ENCODE results near the gene GCHFR. TPM values are rescaled to one million over a fixed set of nuclear protein-coding genes. Genes with fewer than 3 reads are reported as not detected.
A peak's percentile ranks its signal among the peaks of the same experiment; 100 is the strongest.

GCHFR gene
- total and polyA plus RNA-seq, 2 donors (not counting 3 experiments of a cell fraction or from before 2014, with no cell fraction given), result 6.3 to 14.2 TPM

DNA sequence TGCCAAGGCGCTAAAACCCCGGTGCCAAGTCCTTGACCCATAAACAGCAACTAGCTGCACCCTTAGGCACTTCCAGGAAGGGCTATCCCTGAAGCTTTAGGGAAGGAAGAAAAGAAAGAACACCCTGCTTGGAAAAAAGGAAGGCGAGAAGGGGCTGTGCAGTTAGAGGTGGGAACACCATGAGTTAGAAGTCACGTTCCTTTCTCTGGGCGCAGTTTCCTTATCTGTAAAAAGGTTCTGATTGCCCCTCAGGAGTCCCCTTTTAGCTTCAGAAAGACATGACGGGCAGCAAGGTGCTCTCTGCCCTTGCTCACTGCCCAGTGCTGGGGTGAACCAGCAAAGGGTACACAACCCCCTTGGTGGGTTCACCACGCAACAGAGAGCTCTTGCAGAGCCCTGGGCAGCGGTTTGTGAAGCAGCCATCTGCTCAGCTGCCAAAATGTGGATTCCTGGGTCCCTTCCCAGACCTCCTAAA is 798 bp downstream of the GCHFR start:
- no peaks in the 10 kb centered on the region for H3K79me2 ChIP-seq (ENCODE audit: control insufficient read depth, insufficient read depth, low read length)
- intact Hi-C loops (cut with micrococcal nuclease), result no loop called here
- H3K36me3 ChIP-seq (ENCODE audit: control insufficient read depth in 2 of 2, extremely low read depth in 1 of 2, insufficient read depth in 2 of 2, low read length in 2 of 2), result no peaks in the 10 kb centered on the region
- POLR2A ChIA-PET, result no interaction called here
- dilution Hi-C loops (cut with MboI; ENCODE audit: extremely low pct_ligation_motif_present, low sequenced_read_pairs), result no loop called here
- H3K9me1 ChIP-seq (replicated peaks; ENCODE audit: control insufficient read depth, extremely low read depth, insufficient read depth, low read length), result no peaks in the 10 kb centered on the region
- H3K9me3 ChIP-seq (replicated peaks; ENCODE audit: control insufficient read depth, insufficient read depth, low read length), result no peaks in the 10 kb centered on the region
- no peak for FAIRE-seq
- CTCF ChIA-PET, result interaction anchor here (0.6 to 2.2 kb wide), 9 partner anchors 13 to 245 kb away, joined by 3 to 10 read pairs (median 6); no protein-coding TSS in a partner anchor
- no peak overlapping the region for H3K27ac ChIP-seq (ENCODE audit: insufficient read depth, low read depth, low read length)
- peaks cover 37% of the 10 kb centered on the region for H3K4me1 ChIP-seq (ENCODE audit: control insufficient read depth, extremely low read depth, insufficient read depth, low read length)
- TF ChIP-seq GATA2 (IDR thresholded peaks at IDR 0.05; ENCODE audit: insufficient read depth, insufficient read length, low read depth, low read length) (no peak), MYC (IDR thresholded peaks at IDR 0.05; ENCODE audit: low read depth, low read length) (no peak)
- TF ChIP-seq, protein P1, sequence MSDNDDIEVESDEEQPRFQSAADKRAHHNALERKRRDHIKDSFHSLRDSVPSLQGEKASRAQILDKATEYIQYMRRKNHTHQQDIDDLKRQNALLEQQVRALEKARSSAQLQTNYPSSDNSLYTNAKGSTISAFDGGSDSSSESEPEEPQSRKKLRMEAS (IDR thresholded peaks at IDR 0.05; ENCODE audit: insufficient read depth, insufficient read length), result no peak
- H3K9ac ChIP-seq (replicated peaks; ENCODE audit: extremely low read depth, insufficient read depth, low read length), result no peak overlapping the region
- peak overlapping the region; percentile 81 for H2AFZ ChIP-seq (ENCODE audit: low read depth, low read length)
- H3K4me3 ChIP-seq (replicated peaks in 1 of 3; ENCODE audit: insufficient read depth in 1 of 3, low read depth in 1 of 3, low read length in 3 of 3), result peak overlapping the region in 1 of 3 experiments; percentile 25
- BruUV-seq (replicated peaks), result no TSS peak
- H4K20me1 ChIP-seq (replicated peaks; ENCODE audit: control insufficient read depth, extremely low read depth, insufficient read depth, low read length), result no peaks in the 10 kb centered on the region
- no peak for DNase-seq (ENCODE audit: low read depth, low spot score)
- peak overlapping the region; percentile 54 for H3K4me2 ChIP-seq (ENCODE audit: insufficient read depth, low read length)
- H3K27me3 ChIP-seq (ENCODE audit: control insufficient read depth in 2 of 2, insufficient read depth in 2 of 2, low read length in 2 of 2), result no peaks in the 10 kb centered on the region

DNA sequence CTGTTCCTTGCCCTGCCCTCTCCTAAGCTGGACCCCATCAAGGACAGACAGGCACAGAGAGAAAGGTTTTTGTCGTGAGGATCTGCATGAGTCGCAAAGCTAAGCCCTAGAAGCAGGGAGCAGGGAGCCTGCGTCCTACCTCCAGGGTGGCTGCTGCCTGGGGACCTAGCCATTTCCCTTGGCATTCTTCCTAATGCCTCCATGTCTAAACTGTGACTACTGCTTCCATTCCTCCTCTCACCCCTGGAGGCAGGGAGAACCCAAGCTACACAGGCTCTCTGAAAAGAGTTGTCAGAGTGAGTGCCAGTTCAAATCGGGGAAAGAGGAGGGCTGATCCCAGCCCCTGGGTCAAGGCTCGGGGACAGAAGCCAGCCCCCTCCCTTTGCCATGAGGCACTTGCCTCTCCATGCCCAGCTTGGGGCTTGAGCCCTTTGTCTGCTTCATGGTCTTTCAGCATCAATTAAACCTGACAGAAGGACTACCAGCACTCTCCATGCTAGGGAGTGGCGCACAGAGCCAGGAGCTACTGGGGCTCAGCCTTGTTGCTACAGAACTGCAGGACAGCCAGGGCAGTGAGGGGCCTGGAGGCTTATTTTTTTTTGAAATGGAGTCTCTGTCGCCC is 2.4 kb downstream of the GCHFR start:
- H3K27ac ChIP-seq (ENCODE audit: insufficient read depth, low read depth, low read length), result no peak overlapping the region
- DNase-seq (ENCODE audit: low read depth, low spot score) (no peak), FAIRE-seq (no peak)
- no peaks in the 10 kb centered on the region for H3K9me1 ChIP-seq (replicated peaks; ENCODE audit: control insufficient read depth, extremely low read depth, insufficient read depth, low read length)
- H3K4me1 ChIP-seq (ENCODE audit: control insufficient read depth, extremely low read depth, insufficient read depth, low read length), result peaks cover 43% of the 10 kb centered on the region
- H3K9me3 ChIP-seq (replicated peaks; ENCODE audit: control insufficient read depth, insufficient read depth, low read length), result no peaks in the 10 kb centered on the region
- CTCF ChIA-PET, result interaction anchor here (0.9 to 2.9 kb wide), 7 partner anchors 10 to 128 kb away, joined by 3 to 10 read pairs (median 4); partner anchors contain the start of genes RAD51 and VPS18
- dilution Hi-C loops (cut with MboI; ENCODE audit: extremely low pct_ligation_motif_present, low sequenced_read_pairs), result no loop called here
- TF ChIP-seq, protein P1 (IDR thresholded peaks at IDR 0.05; ENCODE audit: insufficient read depth, insufficient read length), result no peak
- TF ChIP-seq POLR2A (IDR thresholded peaks at IDR 0.05; ENCODE audit: low read depth, low read length) (no peak), FOS (IDR thresholded peaks at IDR 0.05; ENCODE audit: borderline replicate concordance, insufficient read depth, low read length) (no peak), MYC (IDR thresholded peaks at IDR 0.05; ENCODE audit: low read depth, low read length) (no peak), EZH2 (IDR thresholded peaks at IDR 0.05; ENCODE audit: borderline replicate concordance, low read depth, low read length, severe bottlenecking) (no peak), GATA2 (IDR thresholded peaks at IDR 0.05; ENCODE audit: insufficient read depth, insufficient read length, low read depth, low read length) (no peak), POLR2AphosphoS5 (IDR thresholded peaks at IDR 0.05; ENCODE audit: insufficient read depth, low read depth, low read length) (no peak), JUN (IDR thresholded peaks at IDR 0.05; ENCODE audit: borderline replicate concordance, insufficient read depth, insufficient read length, low read depth) (no peak)
- TF ChIP-seq, protein P2, sequence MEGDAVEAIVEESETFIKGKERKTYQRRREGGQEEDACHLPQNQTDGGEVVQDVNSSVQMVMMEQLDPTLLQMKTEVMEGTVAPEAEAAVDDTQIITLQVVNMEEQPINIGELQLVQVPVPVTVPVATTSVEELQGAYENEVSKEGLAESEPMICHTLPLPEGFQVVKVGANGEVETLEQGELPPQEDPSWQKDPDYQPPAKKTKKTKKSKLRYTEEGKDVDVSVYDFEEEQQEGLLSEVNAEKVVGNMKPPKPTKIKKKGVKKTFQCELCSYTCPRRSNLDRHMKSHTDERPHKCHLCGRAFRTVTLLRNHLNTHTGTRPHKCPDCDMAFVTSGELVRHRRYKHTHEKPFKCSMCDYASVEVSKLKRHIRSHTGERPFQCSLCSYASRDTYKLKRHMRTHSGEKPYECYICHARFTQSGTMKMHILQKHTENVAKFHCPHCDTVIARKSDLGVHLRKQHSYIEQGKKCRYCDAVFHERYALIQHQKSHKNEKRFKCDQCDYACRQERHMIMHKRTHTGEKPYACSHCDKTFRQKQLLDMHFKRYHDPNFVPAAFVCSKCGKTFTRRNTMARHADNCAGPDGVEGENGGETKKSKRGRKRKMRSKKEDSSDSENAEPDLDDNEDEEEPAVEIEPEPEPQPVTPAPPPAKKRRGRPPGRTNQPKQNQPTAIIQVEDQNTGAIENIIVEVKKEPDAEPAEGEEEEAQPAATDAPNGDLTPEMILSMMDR (IDR thresholded peaks at IDR 0.05; ENCODE audit: extremely low read depth in 1 of 2, insufficient read depth in 1 of 2, low read depth in 1 of 2, low read length in 2 of 2), result no peak
- intact Hi-C loops (cut with micrococcal nuclease), result no loop called here
- POLR2A ChIA-PET, result no interaction called here
- no peaks in the 10 kb centered on the region for H3K27me3 ChIP-seq (ENCODE audit: control insufficient read depth in 2 of 2, insufficient read depth in 2 of 2, low read length in 2 of 2)
- no peak overlapping the region for H3K9ac ChIP-seq (replicated peaks; ENCODE audit: extremely low read depth, insufficient read depth, low read length)
- H4K20me1 ChIP-seq (replicated peaks; ENCODE audit: control insufficient read depth, extremely low read depth, insufficient read depth, low read length), result no peaks in the 10 kb centered on the region
- H3K4me2 ChIP-seq (ENCODE audit: insufficient read depth, low read length), result no peak overlapping the region
- no peaks in the 10 kb centered on the region for H3K36me3 ChIP-seq (ENCODE audit: control insufficient read depth in 2 of 2, extremely low read depth in 1 of 2, insufficient read depth in 2 of 2, low read length in 2 of 2)
- no peaks in the 10 kb centered on the region for H3K79me2 ChIP-seq (ENCODE audit: control insufficient read depth, insufficient read depth, low read length)
- no peak overlapping the region for H3K4me3 ChIP-seq (replicated peaks in 1 of 3; ENCODE audit: insufficient read depth in 1 of 3, low read depth in 1 of 3, low read length in 3 of 3)
- BruUV-seq (replicated peaks), result no TSS peak
- H2AFZ ChIP-seq (ENCODE audit: low read depth, low read length), result no peak overlapping the region
